NCI-H345 (cell line): ENCODE data around the gene CACHD1.
A peak's percentile ranks its signal among the peaks of the same experiment; 100 is the strongest.

Experiments used
- DNase-seq: peaks from one replicate; lab custom pipeline; 2025; lab: John Stamatoyannopoulos, UW

CACHD1 gene

DNA sequence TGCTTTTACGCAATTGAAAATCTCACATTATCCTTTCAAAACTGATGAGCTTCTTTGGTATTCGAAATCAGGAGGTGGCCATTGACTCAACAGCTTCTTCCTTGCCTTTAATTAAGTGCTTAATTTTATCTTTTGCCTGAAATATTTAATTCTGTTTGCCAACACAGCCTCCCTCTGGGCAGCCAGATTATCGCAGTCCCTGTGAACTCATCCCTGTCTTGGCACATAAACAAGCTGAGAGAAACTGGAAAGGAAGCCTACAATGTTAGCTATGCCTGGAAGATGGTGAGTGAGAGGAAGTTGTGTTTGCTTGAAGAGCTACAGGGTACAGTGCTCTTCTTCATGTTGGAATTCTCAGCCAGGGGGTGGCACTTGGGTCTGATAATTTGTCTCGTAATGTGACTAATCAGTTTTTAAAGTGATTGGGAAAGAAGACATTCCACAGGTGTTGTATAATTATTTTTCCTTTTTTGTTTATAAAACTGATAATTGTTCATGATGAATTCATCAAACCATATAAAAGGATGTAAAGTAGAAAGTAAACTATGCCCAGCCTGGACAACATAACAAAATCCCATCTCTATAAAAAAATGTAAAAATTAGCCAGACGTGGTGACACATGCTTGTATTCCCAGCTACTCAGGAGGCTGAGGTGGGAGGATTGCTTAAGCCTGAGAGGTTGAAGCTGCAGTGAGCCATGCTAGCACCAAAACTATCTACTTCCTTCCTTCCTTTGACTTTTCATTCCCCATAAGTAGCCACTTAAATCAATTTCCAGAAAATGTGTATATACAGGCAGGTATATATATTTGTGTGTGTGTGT is 184.8 kb downstream of the CACHD1 start:
- no peak for DNase-seq

DNA sequence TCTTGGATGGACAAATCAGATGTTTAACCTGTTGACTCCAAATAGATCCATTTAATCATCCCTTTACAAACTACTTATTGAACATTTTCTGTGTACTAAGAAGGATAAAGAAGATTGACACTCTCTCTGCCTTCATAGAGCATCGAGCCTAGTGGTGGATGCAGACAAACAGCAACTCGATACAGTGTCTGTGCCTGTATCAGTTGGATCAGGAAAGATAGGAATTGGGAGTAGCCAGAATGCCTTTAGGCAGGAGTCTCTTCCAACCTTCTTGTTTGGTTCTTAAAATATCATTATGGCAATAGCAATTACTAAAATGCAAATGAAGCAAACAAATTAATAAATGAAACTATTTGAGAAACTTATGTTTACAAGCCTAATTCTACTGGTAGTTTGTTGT is 185.9 kb downstream of the CACHD1 start:
- DNase-seq: no peak

DNA sequence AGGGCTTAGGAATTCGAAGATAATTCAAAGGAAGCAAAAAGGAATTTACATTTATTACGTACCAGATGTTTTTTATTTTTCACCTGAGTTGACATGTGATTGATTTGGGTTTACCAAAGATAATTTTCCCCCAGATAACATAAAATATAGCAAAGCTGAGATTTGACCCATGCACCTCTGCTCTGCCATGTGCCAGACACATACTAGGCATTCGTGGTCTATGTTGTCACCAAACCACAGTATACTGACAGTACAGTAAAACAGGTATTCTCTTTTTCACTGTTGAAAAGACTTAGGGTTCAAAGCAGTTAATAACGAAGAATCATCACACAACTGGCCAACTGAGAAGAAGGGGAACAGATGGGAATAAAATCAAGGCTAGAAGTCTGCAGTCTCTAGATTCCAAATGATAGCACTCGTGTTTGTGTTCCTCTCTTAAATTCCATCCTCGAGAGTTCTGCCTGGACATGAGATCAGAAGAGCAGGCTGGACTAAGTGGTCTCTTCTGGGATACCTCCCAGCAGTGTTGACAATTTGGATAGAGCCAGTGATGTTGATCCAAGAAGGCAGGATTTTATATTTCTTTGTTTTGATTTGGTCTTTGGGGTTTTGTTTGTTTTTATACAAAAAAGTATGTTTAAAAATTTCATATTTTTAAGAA is 189.7 kb downstream of the CACHD1 start:
- no peak for DNase-seq

DNA sequence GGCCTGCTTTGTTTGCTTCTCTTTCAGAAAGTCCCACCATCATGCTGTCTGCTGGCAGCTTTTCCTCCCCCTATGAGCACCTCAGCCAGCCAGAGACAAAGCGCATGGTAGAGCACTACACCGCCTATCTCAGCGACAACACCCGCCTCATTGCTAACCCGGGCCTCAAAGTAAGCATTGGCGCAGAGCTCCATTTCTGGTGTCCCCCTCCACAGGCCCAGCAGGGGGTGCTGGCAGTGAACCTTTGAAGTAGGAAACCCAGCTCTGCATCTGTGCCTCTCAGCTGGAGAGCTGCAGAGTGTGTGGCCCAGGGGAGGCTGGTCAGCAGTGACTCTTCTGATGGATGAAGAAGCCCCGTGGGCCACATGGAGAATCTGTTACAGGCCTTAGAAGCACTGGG is 193.7 kb downstream of the CACHD1 start:
- peak; percentile 80 for DNase-seq

DNA sequence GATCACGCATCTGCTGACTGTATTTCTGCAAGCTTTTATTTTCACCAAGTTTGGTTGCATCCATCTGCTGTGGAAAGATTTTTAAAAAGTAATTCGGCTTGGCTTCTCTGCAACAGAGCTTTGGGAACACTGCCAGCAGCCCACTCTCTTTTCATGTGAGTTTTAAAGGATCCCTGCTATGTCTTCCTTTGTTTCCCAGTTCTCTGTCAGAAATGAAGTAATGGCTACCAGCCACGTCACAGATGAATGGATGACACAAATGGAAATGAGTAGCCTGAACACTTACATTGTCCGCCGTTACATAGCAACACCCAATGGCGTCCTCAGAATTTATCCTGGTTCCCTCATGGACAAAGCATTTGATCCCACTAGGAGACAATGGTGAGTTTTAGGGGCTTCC is 194.4 kb downstream of the CACHD1 start:
- peak; percentile 84 for DNase-seq

DNA sequence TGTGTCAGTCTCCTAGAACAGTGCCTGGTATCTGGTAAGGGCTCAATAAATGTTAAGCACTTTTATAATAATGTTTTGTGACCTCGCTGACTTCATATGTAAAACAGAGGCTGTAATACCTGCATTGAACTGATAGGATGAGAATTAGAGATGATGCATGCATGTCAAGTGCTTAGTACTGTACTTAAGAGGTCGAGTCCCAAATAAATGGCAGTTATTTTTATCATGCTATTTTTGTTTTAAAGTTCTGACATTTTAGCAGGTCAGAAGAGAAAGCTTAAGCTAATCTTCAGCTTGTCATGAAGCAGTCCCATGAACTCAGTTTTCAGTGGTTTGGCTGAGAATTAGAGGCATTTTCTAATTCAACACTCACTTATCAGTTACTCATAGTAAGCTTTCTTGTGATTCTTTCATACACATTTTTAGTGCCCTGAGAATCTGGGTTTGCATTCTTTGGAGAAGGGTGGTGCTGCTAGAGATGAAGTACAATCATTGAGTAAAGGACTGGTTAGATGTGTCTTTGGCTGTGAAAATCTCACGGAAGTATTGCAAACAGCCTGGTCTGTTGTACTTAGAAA is 199.3 kb downstream of the CACHD1 start:
- no peak for DNase-seq

DNA sequence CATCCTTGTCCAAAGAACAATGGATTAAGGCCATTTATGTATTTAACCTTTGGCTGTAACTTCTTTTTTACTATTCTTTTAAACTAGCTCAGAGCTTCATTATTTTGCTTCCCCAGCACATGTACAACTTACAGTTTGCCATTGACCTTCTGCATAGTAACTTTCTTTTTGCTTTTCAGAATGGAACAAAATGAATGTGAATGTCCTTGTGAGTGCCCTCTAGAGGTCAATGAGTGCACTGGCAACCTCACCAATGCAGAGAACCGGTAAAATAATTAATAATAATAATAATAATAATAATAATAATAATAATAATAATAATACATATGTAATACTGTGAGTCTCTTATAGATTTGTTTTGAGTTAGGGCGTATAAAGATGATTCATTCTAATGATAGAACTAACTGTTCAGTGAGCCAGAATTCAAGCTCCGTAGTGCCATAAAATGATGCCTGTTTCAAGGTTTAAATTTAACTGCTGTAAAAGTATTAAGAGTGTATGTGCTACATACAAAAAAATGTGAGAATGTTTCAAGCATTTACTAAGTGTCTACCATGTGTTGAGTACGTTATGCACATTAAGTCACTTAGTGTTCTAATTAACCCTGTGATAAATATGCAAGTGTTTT is 205.9 kb downstream of the CACHD1 start:
- no peak for DNase-seq

DNA sequence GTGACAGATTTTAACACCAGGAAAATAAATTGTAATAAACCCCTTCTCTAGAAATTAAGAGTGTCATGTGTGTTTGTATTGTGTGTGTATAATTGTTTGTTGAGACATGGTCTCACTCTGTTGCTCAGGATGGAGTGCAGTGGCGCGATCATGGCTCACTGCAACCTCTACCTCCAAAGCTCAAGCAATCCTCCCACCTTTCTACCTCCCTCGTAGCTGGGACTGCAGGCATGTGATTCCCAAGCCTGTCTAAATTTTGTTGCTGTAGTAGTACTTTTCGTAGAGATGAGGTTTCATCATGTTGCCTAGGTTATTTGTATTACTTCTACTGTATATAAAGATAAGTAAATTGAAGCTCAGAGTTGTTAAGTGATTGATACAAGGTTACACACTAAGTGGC is 206.5 kb downstream of the CACHD1 start:
- DNase-seq: no peak

DNA sequence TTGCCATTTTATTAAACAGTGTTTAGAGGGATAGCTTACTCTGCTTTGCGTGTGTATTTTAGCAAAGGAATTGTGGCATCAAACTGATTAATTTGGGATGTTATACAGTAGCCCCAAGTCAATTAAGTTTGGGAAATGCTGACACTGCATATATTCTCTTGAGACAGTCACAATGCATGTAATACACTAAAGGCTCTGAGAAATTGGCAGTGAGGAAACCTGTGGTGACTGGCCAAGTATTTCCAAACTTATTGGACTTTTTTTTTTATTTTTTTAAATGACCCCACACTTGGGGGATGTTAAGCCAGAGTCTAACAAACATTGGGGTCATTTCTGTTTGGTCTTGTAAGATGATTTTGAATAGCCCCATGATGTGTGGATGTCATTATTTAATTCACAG is 207.6 kb downstream of the CACHD1 start:
- DNase-seq: no peak

DNA sequence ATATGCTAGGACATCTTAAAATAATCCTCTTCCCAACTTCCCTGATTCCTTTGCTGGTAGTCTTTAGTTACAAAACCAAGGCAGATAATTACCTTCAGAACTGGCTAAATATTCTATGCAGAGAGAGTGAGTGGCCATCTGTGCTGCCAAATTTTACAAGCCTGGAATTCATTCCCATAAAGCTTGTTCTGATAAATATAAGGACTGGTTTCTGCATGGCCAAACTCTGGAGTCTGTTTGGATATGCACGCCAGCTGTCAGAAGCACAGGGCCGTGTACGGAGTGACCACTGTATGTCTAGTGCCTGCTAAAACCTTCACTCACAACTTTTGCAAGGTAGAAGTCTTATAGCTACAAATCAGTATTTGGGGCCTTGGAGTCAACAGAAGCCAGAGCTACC is 208.4 kb downstream of the CACHD1 start:
- DNase-seq: no peak

DNA sequence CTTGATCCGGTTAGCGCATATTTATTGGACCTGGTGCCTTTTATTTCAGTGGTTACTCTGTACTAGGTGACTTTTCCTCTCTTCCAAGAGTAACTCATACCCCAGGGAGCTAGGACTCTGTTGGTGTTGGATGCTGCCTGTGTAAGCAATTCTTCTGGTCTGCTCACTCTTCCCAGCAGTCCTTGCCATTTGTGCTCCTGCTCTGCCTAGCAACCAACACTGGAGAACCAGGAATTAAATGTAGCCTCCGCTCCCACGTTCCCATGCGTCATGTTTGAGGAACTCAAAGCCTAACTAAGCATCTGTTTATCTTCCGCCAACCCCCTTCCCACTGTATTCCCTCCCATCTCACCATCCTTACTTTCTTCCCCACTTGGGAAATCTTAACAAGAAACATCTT is 209.2 kb downstream of the CACHD1 start:
- DNase-seq: no peak

DNA sequence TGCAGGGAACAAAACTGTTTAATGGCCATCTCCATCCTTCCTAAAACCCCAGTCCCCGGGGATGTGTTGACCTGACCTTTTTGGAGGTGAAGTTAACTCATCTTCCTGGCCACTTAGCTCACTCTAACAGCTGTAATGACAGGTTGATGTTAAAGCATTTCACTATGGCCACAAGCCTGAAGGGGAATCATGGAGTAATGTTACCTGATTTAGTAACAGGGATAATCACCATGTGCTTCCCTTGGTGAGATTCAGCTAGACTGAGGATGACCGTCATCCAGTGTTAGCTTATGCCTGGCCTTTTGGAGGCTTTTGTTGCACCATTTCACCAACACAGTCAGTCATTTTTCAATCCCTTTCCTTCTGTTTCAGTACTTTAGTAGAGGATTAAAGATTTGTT is 210.7 kb downstream of the CACHD1 start:
- no peak for DNase-seq

DNA sequence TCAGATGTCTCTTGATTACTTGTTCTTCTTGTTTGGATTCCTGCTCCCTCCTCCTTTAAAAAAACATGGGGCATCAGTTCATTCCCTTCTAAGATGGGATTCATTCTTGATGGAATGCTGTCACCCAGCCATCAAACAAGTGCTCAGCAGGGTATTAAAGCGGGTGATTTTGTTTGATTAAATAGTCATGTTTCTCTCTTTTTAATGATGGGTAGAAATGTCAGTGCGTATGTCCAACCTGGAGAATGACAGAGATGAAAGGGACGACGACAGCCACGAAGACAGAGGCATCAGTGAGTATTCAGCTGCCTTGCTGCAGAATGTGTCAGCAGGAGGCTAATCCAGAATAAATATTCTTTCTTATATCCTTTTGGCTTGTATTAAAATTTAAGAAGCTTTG is 211.1 kb downstream of the CACHD1 start:
- DNase-seq: no peak

DNA sequence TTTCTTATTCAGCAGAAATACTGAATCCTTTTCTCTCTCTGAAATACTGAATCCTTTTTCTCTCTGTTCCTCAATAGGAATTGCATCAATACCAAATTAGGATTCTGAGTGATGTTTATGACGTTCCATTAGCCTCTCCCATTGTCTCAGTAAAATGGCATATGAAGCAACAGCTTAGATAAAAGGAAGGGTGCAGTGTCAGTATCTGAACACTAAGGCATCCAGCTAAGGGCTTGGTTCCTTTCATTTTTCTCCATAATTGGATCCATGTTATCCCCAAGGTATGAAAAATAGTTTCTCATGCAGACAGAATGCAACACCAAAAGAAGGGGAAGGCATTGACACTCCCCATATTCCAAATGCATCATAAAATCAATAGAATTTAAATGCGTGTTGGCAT is 213.5 kb downstream of the CACHD1 start:
- no peak for DNase-seq

DNA sequence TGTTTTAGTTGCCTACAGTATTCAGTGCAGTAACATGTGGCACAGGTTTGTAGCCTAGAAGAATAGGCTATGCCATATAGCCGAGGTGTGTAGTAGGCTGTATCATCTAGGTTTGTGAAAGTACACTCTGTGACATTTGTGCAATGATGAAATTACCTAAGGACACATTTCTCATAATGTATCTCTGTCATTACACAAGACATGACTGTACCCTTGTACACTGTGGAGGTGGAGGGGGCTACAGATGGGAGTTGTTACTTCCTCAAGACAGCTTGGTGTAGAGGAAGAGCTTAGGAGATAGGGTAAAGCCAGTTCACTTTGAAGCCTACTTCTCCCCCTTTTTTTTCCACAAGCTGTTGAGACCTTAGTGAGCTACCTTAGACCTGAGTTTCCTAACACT is 215.3 kb downstream of the CACHD1 start:
- no peak for DNase-seq

DNA sequence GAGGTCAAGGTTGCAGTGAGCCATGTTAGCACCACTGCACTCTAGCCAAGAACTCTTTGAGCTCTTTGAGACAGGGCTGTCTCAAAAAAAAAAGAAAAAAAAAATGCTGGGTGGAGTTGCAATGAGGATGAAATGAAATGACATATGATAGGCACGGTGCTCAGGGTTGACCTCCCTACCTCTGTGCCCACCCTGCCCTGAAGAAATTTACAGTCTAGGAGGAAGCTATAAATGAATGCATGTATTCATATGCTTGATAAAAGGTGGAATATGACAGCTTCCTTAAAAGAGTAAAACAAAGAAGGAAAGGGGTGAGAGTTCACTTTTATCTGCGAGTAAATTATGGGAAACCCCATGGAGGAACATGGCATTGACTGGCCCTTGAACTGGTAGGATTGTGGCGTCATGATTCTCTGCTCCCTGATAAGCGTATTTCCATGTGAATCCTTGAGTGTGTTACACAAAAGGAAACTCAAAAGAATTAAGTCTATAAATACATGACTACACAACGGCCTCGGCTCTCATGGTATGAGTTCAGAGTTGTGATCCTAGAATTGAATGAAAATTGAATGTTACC is 215.9 kb downstream of the CACHD1 start:
- DNase-seq: no peak

DNA sequence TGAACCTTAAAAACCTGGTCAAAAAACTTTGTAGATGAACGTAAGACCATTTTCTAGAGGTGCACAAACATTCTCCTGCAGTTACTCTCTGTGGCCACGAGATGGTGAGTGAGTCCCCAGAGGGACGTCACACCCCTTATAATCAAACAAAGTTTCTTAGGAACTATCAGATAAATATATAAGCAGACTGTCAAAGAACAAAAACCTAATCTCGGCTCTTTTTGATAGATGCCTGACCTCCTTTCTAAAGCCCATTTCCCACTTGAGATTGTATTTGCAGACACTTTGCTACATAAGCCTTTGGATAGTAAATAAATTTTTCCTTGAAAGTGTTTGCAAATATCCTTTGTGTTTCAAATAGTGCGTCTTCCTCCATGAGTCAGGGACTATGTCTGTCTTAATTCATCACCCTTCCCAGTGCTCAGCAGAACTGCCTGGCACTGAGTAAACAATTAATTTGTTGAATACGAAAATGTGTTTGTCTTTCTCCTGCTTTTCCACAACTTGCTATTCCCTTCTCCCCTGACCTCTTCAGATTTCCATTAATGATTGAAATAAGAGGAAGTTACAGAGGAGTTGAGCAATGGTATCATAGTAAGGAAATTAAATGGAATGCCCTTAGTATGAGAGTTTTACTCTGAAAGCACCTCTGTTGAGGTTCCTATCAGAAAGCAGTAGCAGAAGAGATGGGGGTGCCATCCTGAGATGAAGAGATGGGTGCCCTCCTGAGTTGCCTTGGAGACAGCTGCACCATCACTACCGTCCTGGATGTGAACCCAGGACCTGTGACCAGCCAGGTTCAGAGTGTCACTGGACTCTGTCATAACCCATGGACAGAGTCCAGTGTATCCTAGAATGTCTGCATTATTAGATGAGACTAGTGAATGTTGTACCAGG is 217.1 kb downstream of the CACHD1 start:
- DNase-seq: peak; percentile 19

DNA sequence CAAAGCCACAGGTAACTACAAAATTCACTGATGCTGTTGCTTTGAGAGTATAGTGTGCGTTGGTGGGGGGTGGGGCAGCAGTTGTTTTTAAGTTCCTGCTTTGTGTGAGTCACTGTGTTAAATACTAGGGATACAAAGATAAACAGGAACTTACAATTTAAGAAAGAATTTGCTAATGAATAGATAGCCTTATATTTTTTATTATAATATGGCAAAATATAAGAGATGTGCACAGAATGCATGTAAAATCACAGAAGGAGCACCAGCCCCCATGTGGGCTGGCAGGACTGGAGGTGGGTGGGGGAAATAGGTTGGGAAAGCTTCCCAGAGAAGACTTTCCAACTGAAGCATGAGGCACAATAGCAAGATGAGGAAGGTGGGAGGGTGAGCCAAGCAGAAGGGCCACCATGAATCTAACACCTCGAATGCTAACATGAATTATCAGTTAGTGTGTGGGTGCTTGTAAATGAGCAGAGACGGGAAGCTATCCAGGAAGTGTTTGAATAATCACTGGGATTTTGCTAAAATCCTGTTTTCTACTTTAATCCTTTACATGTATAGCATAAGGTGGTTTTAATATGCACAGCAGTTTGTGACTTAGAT is 217.9 kb downstream of the CACHD1 start:
- DNase-seq: no peak

DNA sequence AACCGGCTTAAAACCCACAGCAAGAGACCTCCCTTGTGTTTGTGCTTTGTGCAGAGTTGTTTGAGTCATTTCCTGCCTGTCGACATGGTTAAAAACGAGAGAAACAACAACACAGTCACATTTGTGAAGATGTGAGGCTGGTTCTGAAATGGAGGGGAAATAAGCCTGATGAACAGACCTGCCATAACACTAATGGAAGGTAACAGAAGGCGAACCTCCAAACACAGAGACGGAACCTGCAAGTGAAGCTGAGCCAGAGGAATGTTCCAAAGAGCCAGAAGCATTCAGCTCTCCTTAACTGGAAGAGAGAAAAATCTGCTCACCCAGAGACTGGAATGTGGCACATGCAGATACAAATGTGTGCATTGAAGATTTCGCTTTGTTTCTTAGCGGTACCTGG is 221.7 kb downstream of the CACHD1 start:
- no peak for DNase-seq

DNA sequence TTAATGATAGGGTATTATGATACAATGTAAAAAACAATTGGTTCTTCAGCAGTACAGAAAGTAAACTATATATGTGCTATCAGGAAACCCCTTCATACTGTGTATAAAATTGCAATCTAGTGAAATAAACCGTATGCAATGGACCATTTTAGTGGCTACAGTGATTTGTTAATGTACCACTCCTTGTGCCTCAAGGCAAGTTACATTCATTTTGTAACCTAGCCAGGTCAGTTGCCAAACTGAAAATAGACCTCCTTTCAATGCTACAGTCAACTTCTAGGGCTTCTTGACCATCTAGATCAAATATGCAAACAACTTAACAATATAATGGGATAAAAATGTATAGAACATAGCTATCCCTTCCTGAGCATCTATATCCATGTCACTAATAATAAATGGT is 223.0 kb downstream of the CACHD1 start:
- no peak for DNase-seq

DNA sequence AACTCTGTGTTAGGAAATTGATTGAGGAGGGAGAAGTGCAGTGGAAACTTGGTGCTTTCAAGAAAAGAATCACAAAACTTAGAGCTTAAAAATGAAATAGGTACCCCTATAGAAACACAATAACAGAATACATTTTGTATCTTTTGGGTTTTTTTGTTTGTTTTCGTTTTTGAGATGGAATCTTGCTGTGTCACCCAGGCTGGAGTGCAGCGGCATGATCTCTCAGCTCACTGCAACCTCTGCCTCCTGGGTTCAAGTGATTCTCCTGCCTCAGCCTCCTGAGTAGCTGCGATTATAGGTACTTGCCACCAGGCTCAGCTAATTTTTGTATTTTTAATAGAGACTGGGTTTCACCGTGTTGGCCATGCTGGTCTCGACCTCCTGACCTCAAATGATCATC is 223.5 kb downstream of the CACHD1 start:
- no peak for DNase-seq
